GM18907 (cell line): Measurements from ENCODE around the gene ATP9B.
"Not testable (repeated sequence)": the region's sequence is repeated elsewhere in the genome, so short reads cannot be mapped to it uniquely, and the experiment has no call there.

Experiments used
- ATAC-seq: cut with Tn5 transposase; IDR thresholded peaks from one replicate; pipeline ENCODE4 v1.9.1; 2021; ENCODE audit warnings: mild to moderate bottlenecking, moderate library complexity; ENCODE audit not compliant: unreplicated experiment

Gene ATP9B

GRCh38 chr18:79071503-79072210, 2.5 kb downstream of the ATP9B start:
- ATAC-seq: no peak

GRCh38 chr18:79072655-79073054, 3.5 kb downstream of the ATP9B start:
- ATAC-seq: not testable (repeated sequence)

- ATAC-seq: no peak
Observed at GRCh38 chr18:79077181-79077580, 8.0 kb downstream of the ATP9B start.

- not testable (repeated sequence) for ATAC-seq
Observed at GRCh38 chr18:79078791-79079190, 9.6 kb downstream of the ATP9B start.

GRCh38 chr18:79092874-79093273, 23.7 kb downstream of the ATP9B start:
- ATAC-seq: no peak

- ATAC-seq: no peak
Observed at GRCh38 chr18:79093986-79094385, 24.8 kb downstream of the ATP9B start.

- no peak for ATAC-seq
Observed at GRCh38 chr18:79095216-79095615, 26.0 kb downstream of the ATP9B start.

GRCh38 chr18:79100944-79101343, 31.8 kb downstream of the ATP9B start:
- no peak for ATAC-seq

GRCh38 chr18:79102886-79103285, 33.7 kb downstream of the ATP9B start:
- no peak for ATAC-seq

- ATAC-seq: no peak
Observed at GRCh38 chr18:79104137-79104536, 34.9 kb downstream of the ATP9B start.

GRCh38 chr18:79105455-79105854, 36.3 kb downstream of the ATP9B start:
- ATAC-seq: no peak

- ATAC-seq: no peak
Observed at GRCh38 chr18:79106084-79106483, 36.9 kb downstream of the ATP9B start.

- no peak for ATAC-seq
Observed at GRCh38 chr18:79107886-79108285, 38.7 kb downstream of the ATP9B start.

- ATAC-seq: no peak
Observed at GRCh38 chr18:79108549-79109215, 39.5 kb downstream of the ATP9B start.

- no peak for ATAC-seq
Observed at GRCh38 chr18:79111483-79111882, 42.3 kb downstream of the ATP9B start.

- ATAC-seq: no peak
Observed at GRCh38 chr18:79117385-79117784, 48.2 kb downstream of the ATP9B start.

- no peak for ATAC-seq
Observed at GRCh38 chr18:79117788-79118187, 48.6 kb downstream of the ATP9B start.

GRCh38 chr18:79118797-79119196, 49.6 kb downstream of the ATP9B start:
- no peak for ATAC-seq

GRCh38 chr18:79121746-79122474, 52.7 kb downstream of the ATP9B start:
- ATAC-seq: no peak

GRCh38 chr18:79123948-79124347, 54.8 kb downstream of the ATP9B start:
- ATAC-seq: no peak

GRCh38 chr18:79129120-79129519, 59.9 kb downstream of the ATP9B start:
- no peak for ATAC-seq

- ATAC-seq: no peak
Observed at GRCh38 chr18:79133724-79134123, 64.5 kb downstream of the ATP9B start.
